GM12891 (cell line): ENCODE measurements around the gene EYS.

ENCODE experiments used
- POLR2A ChIP-seq: IDR thresholded peaks from 2 replicates; pipeline ENCODE4 v1.6.1; 2011; ENCODE audit warnings: low read depth, low read length, control low read depth
- TAF1 ChIP-seq: IDR thresholded peaks from 2 replicates; pipeline ENCODE4 v1.6.1; 2011; ENCODE audit warnings: low read depth, low read length, control low read depth

- no peak for TF ChIP-seq POLR2A
- no peak for TF ChIP-seq TAF1
Measured at GRCh38 chr6:65088575-65088974, 618.5 kb downstream of the EYS start.
